K562 (cell line): ENCODE measurements around the gene BET1L. TPM values are rescaled to one million over a fixed set of nuclear protein-coding genes. Genes with fewer than 3 reads are reported as not detected.

Experiments
- ARHGAP35 ChIP-seq: fragments of 450-650 bp; IDR thresholded peaks from 2 replicates; pipeline ENCODE4 v1.6.1; 2018; ENCODE audit not compliant: partially characterized antibody
- BCOR ChIP-seq: fragments of 450-650 bp; IDR thresholded peaks from 2 replicates; pipeline ENCODE4 v1.6.1; 2016
- CAMTA2 ChIP-seq: fragments of 250-450 bp; sonication (Bioruptor Pico); conservative IDR thresholded peaks from 2 replicates; pipeline ENCODE4 v1.5.1; 2022
- CCAR2 ChIP-seq: fragments of 200-400 bp; formaldehyde crosslinking; IDR thresholded peaks from 2 replicates; pipeline ENCODE4 v1.6.1; 2017; ENCODE audit warnings: mild to moderate bottlenecking, low read depth, low read length
- CHD2 ChIP-seq: IDR thresholded peaks from 2 replicates; pipeline ENCODE4 v1.6.1; 2011; ENCODE audit warnings: low read depth, low read length
- ELF1 ChIP-seq: fragments of 200-800 bp; sonication (Bioruptor generic); IDR thresholded peaks from 2 replicates; pipeline ENCODE4 v1.6.1; 2016; ENCODE audit warnings: missing genetic modification characterization, missing compliant biosample characterization
- ETV6 ChIP-seq, 3 experiments: fragments of 150-350 bp in 1 of 3; sonication (generic) in 1 of 3; formaldehyde crosslinking in 1 of 3; IDR thresholded peaks; 2 replicates each; pipeline versions ENCODE4 v1.6.1 to v1.8.0; 2014 to 2022; ENCODE audit warnings: borderline replicate concordance in 2 of 3, low read depth in 2 of 3, antibody characterized with exemption in 1 of 3, low read length in 1 of 3, mild to moderate bottlenecking in 1 of 3, missing genetic modification reagents in 1 of 3
- EZH2 ChIP-seq: IDR thresholded peaks from 2 replicates; pipeline ENCODE4 v1.6.1; 2012; ENCODE audit warnings: low read depth, mild to moderate bottlenecking, inconsistent platforms, low read length, borderline replicate concordance
- HDGF ChIP-seq: fragments of 450-650 bp; IDR thresholded peaks from 2 replicates; pipeline ENCODE4 v1.6.1; 2016
- HIVEP1 ChIP-seq: fragments of 250-450 bp; sonication (Bioruptor Pico); IDR thresholded peaks from 2 replicates; pipeline ENCODE4 v1.4.0; 2020; ENCODE audit warnings: mild to moderate bottlenecking
- HLTF ChIP-seq: fragments of 450-650 bp; IDR thresholded peaks from 2 replicates; pipeline ENCODE4 v1.6.1; 2016
- ILK ChIP-seq: fragments of 450-650 bp; IDR thresholded peaks from 2 replicates; pipeline ENCODE4 v1.6.1; 2016; ENCODE audit warnings: missing genetic modification characterization, low read depth, mild to moderate bottlenecking, missing compliant biosample characterization, moderate library complexity, borderline replicate concordance
- NR2F6 ChIP-seq: fragments of 450-650 bp; formaldehyde crosslinking; IDR thresholded peaks from 2 replicates; pipeline ENCODE4 v1.4.0; 2020; ENCODE audit warnings: mild to moderate bottlenecking
- POLR3A ChIP-seq: IDR thresholded peaks from 2 replicates; pipeline ENCODE4 v1.6.1; 2011; ENCODE audit warnings: borderline replicate concordance, mild to moderate bottlenecking, moderate library complexity; ENCODE audit not compliant: insufficient read length, insufficient read depth; ENCODE audit errors: extremely low read depth
- RAD51 ChIP-seq: fragments of 450-650 bp; IDR thresholded peaks from 2 replicates; pipeline ENCODE4 v1.7.1; 2016; ENCODE audit warnings: low read depth, mild to moderate bottlenecking, borderline replicate concordance
- SMARCA5 ChIP-seq: fragments of 450-650 bp; IDR thresholded peaks from 2 replicates; pipeline ENCODE4 v1.6.1; 2016
- TSC22D4 ChIP-seq: fragments of 450-650 bp; IDR thresholded peaks from 2 replicates; pipeline ENCODE4 v1.6.1; 2016; ENCODE audit warnings: missing genetic modification characterization, missing biosample characterization, control low read depth
- ZNF12 ChIP-seq: sonication (generic); formaldehyde crosslinking; IDR thresholded peaks from 2 replicates; pipeline ENCODE4 v1.4.0; 2020; ENCODE audit warnings: mild to moderate bottlenecking, missing genetic modification reagents
- ZNF140 ChIP-seq: fragments of 250-450 bp; sonication (Bioruptor Pico); IDR thresholded peaks from 2 replicates; pipeline ENCODE4 v1.8.0; 2021; ENCODE audit warnings: moderate library complexity, mild to moderate bottlenecking, inconsistent platforms
- polyA plus RNA-seq, 8 experiments: library from polyadenylated mRNA; depleted of rRNA in 4 of 8; stranded (reverse) in 5 of 8; unstranded in 3 of 8; fragments of >200 nt; fragmentation: Nextera tagmentation in 2 of 8; fragmentation: Illumina TruSeq in 1 of 8; extraction: Ambion mirVana in 2 of 8; extraction: Trizol in 1 of 8; gene quantifications; 2 replicates each; pipeline versions ENCODE4 v1.2.1 to v1.2.3, GENCODE V29; 2011 to 2014; ENCODE audit warnings: inconsistent platforms in 1 of 8, missing spikeins in 1 of 8
- total RNA-seq, 7 experiments: library from RNA; depleted of rRNA in 6 of 7; stranded (reverse); fragments of >200 nt in 6 of 7; fragmentation: Illumina TruSeq in 2 of 7; extraction: Trizol in 2 of 7; gene quantifications; 2 replicates each; pipeline versions ENCODE4 v1.2.1 to v1.2.3, GENCODE V29; 2011 to 2021; ENCODE audit warnings: low replicate concordance in 1 of 7
- TF ChIP-seq, protein P1 (sequence below): fragments of 450-650 bp; formaldehyde crosslinking; IDR thresholded peaks from 2 replicates; pipeline ENCODE4 v1.4.0; 2022; ENCODE audit warnings: missing genetic modification characterization
- TF ChIP-seq, protein P2 (sequence below): fragments of 450-650 bp; IDR thresholded peaks from 2 replicates; pipeline ENCODE4 v1.6.1; 2016; ENCODE audit warnings: missing biosample characterization, missing genetic modification characterization
- TF ChIP-seq, protein P3 (sequence below): sonication (generic); formaldehyde crosslinking; IDR thresholded peaks from 2 replicates; pipeline ENCODE4 v1.8.0; 2022; ENCODE audit warnings: mild to moderate bottlenecking, low read depth, missing genetic modification reagents
- TF ChIP-seq, protein P4 (sequence below): fragments of 450-650 bp; formaldehyde crosslinking; IDR thresholded peaks from 2 replicates; pipeline ENCODE4 v1.4.0; 2020; ENCODE audit warnings: mild to moderate bottlenecking, mixed read lengths
- TF ChIP-seq, protein P5 (sequence below): IDR thresholded peaks from 2 replicates; pipeline ENCODE4 v1.6.1; 2014; ENCODE audit warnings: antibody characterized with exemption

BET1L gene
- total and polyA plus RNA-seq, 9 of the 15 experiments (the other 6 are each of a cell fraction or from before 2014, with no cell fraction given) = 9.9 to 69.1 (median 19.9) TPM

DNA sequence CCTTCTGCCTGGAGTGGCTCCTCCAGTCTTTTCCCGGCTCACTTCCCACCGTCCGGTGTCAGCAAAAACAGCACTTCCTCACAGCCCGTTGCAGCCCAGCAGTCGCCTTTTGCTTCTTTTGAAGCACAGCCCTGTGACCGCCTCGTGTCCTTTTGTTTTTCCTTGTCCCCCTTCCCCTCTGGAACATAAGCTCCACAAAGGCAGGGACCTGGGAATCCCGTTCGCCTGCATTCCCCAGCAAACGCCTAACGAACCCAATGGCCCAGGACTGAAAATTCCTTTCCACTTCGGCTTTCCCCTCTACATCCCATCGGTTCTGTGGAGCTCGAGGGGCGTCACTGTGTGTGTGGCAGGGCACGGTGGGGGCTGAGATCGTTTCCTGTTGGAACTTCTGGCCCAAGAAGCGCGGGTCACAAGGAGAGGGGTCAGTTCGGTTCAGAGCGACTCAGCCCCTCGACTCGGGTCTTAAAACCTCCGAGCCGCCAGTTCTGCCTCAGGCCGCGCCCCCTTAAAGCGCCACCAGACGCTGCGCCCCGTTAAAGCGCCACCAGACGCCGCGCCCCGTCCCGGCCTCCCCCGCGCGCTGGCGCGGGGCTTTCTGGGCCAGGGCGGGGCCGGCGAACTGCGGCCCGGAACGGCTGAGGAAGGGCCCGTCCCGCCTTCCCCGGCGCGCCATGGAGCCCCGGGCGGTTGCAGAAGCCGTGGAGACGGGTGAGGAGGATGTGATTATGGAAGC, 1.1 kb upstream of the BET1L start (continued):
- no peak for TF ChIP-seq CHD2
- TF ChIP-seq, protein P1, sequence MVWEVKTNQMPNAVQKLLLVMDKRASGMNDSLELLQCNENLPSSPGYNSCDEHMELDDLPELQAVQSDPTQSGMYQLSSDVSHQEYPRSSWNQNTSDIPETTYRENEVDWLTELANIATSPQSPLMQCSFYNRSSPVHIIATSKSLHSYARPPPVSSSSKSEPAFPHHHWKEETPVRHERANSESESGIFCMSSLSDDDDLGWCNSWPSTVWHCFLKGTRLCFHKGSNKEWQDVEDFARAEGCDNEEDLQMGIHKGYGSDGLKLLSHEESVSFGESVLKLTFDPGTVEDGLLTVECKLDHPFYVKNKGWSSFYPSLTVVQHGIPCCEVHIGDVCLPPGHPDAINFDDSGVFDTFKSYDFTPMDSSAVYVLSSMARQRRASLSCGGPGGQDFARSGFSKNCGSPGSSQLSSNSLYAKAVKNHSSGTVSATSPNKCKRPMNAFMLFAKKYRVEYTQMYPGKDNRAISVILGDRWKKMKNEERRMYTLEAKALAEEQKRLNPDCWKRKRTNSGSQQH = no peak
- no peak for TF ChIP-seq TSC22D4 (tag)
- no peak for TF ChIP-seq NR2F6
- TF ChIP-seq EZH2 = no peak
- no peak for TF ChIP-seq ETV6 (IDR thresholded peaks at IDR 0.05; ENCODE audit: borderline replicate concordance in 1 of 2, low read depth in 2 of 2, low read length in 1 of 2)
- no peak for TF ChIP-seq ETV6 (CRISPR knock-in tag; IDR thresholded peaks at IDR 0.05; ENCODE audit: borderline replicate concordance)
- TF ChIP-seq POLR3A = no peak
- TF ChIP-seq SMARCA5 = no peak
- no peak for TF ChIP-seq CAMTA2 (CRISPR knock-in tag)
- TF ChIP-seq ZNF140 (CRISPR knock-in tag) = no peak
- TF ChIP-seq, protein P2, sequence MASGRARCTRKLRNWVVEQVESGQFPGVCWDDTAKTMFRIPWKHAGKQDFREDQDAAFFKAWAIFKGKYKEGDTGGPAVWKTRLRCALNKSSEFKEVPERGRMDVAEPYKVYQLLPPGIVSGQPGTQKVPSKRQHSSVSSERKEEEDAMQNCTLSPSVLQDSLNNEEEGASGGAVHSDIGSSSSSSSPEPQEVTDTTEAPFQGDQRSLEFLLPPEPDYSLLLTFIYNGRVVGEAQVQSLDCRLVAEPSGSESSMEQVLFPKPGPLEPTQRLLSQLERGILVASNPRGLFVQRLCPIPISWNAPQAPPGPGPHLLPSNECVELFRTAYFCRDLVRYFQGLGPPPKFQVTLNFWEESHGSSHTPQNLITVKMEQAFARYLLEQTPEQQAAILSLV (tag) = no peak
- TF ChIP-seq HLTF = no peak
- no peak for TF ChIP-seq BCOR
- TF ChIP-seq, protein P3, sequence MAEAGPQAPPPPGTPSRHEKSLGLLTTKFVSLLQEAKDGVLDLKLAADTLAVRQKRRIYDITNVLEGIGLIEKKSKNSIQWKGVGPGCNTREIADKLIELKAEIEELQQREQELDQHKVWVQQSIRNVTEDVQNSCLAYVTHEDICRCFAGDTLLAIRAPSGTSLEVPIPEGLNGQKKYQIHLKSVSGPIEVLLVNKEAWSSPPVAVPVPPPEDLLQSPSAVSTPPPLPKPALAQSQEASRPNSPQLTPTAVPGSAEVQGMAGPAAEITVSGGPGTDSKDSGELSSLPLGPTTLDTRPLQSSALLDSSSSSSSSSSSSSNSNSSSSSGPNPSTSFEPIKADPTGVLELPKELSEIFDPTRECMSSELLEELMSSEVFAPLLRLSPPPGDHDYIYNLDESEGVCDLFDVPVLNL (CRISPR knock-in tag) = no peak
- TF ChIP-seq, protein P4, sequence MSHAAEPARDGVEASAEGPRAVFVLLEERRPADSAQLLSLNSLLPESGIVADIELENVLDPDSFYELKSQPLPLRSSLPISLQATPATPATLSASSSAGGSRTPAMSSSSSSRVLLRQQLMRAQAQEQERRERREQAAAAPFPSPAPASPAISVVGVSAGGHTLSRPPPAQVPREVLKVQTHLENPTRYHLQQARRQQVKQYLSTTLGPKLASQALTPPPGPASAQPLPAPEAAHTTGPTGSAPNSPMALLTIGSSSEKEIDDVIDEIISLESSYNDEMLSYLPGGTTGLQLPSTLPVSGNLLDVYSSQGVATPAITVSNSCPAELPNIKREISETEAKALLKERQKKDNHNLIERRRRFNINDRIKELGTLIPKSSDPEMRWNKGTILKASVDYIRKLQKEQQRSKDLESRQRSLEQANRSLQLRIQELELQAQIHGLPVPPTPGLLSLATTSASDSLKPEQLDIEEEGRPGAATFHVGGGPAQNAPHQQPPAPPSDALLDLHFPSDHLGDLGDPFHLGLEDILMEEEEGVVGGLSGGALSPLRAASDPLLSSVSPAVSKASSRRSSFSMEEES (CRISPR knock-in tag) = no peak
- TF ChIP-seq, protein P5, sequence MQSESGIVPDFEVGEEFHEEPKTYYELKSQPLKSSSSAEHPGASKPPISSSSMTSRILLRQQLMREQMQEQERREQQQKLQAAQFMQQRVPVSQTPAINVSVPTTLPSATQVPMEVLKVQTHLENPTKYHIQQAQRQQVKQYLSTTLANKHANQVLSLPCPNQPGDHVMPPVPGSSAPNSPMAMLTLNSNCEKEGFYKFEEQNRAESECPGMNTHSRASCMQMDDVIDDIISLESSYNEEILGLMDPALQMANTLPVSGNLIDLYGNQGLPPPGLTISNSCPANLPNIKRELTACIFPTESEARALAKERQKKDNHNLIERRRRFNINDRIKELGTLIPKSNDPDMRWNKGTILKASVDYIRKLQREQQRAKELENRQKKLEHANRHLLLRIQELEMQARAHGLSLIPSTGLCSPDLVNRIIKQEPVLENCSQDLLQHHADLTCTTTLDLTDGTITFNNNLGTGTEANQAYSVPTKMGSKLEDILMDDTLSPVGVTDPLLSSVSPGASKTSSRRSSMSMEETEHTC = no peak
- no peak for TF ChIP-seq ZNF12 (CRISPR knock-in tag)
- no peak for TF ChIP-seq CCAR2
- TF ChIP-seq ARHGAP35 = no peak
- no peak for TF ChIP-seq ILK (tag)
- TF ChIP-seq HIVEP1 = no peak
- TF ChIP-seq RAD51 = no peak
- no peak for TF ChIP-seq HDGF
- peak; percentile 51; the same call in 1 of the 2 replicates for TF ChIP-seq ELF1 (tag)
